Measurements from ENCODE around the gene SPPL2B.
"Not testable (repeated sequence)": the region's sequence is repeated elsewhere in the genome, so short reads cannot be mapped to it uniquely, and the experiment has no call there.

The SPPL2B gene

DNA sequence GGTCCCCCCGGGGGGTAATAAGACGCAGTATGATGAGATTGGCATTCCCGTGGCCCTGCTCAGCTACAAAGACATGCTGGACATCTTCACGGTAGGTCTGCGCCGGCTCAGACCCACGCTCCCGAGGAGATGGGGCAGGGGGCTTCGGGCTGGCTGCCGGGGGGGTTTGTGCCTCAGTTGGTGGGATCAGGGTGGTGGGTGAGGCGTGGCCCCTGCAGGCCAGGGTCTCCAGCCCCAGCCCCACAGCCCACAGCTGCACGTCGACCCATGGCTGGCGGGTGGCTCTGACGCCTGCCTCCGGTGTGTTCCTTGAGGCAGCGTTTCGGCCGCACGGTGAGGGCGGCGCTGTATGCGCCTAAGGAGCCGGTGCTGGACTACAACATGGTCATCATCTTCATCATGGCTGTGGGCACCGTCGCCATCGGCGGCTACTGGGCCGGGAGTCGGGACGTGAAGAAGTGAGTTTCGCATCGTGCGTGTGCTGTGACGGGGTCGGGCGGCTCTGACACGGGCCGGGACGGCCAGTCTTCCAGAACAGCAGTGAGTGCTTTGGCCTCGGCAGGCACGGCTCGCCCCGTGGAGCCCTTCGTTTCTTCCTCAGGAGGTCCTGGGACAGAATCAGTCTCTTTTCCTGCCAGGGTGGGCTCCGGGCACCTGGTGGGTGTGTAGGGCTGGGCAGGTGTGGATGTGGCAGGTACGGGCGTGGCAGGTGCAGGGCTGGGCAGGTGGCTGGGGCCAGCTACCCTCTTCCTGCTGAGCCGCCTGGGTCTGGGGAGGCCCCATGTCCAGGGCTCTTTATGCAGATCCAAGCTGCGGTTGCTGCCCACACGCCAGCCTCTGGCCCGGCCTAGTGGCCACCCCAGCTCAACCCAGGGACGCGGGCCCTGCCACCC is 10.5 kb downstream of the SPPL2B start:
- no peak for DNase-seq

DNA sequence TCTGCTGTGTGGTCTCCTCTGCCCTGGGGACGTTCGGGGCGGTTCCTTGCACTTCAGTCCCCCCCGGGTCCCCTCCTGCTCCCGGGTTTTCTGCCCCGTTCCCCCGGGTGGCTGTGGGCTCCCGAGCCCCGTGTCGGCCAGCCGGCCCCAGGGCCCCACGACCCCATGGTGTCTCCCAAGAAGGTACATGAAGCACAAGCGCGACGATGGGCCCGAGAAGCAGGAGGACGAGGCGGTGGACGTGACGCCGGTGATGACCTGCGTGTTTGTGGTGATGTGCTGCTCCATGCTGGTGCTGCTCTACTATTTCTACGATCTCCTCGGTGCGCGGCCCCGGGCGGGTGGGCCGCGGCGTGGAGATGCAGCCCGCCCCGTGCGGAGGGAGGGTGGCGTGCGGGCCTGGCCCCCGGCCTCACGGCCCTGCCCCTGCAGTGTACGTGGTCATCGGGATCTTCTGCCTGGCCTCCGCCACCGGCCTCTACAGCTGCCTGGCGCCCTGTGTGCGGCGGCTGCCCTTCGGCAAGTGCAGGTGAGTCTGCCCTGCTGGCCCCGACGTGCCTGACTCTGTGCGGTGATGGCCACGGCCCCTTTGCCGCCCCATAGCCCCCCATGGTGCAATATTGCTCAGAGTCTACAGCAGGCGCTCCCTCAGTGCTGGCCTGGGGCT is 11.3 kb downstream of the SPPL2B start:
- no peak for DNase-seq

- DNase-seq, result no peak
Observed at GRCh38 chr19:2340496-2341243, 12.2 kb downstream of the SPPL2B start.

- no peak for DNase-seq
Observed at GRCh38 chr19:2341244-2341751, 12.8 kb downstream of the SPPL2B start.

DNA sequence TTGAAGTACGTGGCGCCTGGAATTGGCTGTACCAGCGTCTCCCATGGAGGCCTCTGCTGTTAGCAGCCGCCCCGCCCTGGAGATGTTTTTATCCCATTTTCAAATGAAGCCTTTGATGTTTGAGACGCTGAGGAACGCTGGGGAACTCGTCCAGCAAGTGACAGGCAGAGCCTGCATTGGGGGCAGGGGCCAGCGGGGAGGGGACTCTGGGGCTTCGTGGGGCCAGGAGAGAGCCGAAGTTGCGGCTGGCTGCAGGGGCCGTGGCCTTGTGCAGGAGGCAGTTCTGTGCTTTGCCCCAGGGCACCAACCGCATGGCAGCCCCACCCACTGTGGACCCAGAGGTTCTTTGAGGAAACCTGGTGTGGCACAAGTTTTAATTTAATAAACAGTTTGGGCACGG is 13.5 kb downstream of the SPPL2B start:
- DNase-seq, result no peak

- DNase-seq, result no peak
Observed at GRCh38 chr19:2342656-2343288, 14.3 kb downstream of the SPPL2B start.

- no peak for DNase-seq
Observed at GRCh38 chr19:2343289-2343982, 15.0 kb downstream of the SPPL2B start.

DNA sequence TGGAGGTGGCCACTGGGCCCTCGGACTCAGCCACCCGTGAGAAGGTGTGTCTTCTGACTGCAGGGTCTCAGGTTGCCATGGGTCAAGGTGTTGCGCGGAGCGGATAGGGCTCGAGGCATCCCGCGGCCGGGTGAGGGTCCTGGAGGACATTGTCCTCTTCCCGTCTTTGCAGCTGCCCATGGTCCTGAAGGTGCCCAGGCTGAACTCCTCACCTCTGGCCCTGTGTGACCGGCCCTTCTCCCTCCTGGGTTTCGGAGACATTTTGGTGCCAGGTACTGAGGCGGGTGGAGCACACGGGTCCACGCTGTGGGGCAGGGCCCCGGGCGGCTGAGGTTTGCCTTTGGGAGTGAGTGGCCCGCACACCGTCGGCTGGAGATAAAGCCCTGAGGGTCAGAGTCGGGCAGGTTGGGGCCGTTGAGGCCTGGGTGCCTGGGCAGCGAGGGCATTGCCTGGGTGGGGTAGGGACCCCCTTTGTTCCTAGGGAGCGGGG is 15.9 kb downstream of the SPPL2B start:
- no peak for DNase-seq

- DNase-seq, result no peak
Observed at GRCh38 chr19:2345076-2345475, 16.6 kb downstream of the SPPL2B start.

DNA sequence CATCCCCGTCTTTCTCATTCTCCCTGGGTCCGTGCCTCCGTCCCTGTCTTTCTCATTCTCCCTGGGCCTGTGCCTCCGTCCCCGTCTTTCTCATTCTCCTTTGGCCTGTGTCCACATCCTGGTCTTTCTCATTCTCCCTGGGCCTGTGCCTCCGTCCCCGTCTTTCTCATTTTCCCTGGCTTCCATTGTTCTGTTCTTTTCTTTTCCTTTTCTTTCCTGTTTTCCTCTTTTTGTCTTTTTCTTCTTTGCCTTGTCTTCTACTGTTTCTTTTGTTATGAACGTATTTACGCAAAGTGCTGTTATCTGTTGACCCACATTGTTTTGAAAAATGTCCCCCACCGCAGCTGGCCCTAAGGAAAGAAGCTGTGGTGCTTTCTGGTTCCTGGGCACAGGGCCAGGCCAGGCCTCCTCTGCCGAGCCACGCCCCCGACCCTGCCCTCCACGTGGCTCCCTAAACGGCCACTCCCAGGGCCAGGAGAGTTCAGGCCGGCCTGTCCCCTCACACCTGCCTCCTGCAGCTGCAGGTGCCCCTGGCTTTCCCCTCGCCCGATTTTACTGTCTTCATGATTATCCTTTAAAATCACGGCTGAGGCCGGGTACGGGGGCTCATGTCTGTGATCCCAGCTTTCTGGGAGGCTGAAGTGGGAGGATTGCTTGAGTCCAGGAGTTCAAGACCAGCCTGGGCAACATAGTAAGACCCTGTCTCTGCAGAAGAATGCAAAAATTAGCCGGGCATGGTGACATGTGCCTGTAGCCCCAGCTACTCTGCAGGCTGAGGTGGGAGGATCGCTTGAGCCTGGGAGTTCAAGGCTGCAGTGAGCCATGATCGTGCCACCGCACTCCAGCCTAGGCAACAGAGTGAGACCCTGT is 17.5 kb downstream of the SPPL2B start:
- no peak for DNase-seq

DNA sequence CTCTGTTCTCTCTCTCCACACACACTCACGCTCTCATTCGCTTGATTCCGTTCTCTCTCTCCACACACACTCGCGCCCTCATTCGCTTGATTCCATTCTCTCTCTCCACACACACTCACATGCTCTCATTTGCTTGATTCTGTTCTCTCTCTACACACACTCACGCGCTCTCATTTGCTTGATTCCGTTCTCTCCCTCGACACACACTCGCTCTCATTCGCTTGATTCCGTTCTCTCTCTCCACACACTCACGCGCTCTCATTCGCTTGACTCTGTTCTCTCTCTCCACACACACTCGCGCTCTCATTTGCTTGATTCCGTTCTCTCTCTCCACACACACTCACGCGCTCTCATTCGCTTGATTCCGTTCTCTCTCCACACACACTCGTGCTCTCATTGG is 21.3 kb downstream of the SPPL2B start:
- DNase-seq, result not testable (repeated sequence)

DNA sequence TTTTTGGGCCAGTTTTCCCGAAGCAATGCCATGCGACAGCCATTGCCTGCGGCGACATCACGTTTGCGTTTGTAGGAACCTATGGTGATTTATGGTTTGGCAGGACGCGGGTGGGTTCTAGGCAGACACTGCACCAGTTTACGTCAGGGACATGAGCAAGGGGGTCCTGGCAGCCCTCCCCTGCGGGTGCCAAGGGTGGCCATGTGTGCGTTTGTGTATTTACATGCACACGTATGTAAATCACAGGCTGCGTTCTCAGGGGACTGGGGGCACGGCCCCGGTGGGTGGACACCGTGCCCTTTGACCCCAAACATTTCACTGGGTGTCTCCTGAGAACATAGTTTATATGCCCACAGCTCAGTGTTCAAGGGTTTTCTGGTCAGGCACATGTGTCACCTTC is 22.2 kb downstream of the SPPL2B start:
- DNase-seq, result no peak

DNA sequence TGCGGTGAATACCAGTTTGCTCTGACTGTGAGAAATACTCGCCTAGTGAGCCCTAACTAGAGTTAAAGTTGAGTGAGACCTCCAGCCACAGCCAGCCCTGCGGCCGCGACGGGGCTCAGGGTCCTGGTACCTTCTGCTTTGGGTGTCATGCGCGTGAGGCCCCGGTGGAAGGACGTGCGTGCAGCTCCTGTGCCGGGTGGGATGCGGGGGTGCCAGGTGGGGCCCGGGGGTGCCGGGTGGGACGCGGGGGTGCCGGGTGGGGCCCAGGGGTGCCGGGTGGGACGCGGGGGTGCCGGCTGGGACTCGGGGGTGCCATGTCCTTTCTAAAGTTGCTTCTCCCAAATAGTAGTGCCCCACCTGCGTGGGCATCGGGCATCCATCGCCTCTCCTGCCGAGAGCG is 23.1 kb downstream of the SPPL2B start:
- DNase-seq, result no peak

GRCh38 chr19:2352121-2352520 is 23.6 kb downstream of the SPPL2B start:
- no peak for DNase-seq

DNA sequence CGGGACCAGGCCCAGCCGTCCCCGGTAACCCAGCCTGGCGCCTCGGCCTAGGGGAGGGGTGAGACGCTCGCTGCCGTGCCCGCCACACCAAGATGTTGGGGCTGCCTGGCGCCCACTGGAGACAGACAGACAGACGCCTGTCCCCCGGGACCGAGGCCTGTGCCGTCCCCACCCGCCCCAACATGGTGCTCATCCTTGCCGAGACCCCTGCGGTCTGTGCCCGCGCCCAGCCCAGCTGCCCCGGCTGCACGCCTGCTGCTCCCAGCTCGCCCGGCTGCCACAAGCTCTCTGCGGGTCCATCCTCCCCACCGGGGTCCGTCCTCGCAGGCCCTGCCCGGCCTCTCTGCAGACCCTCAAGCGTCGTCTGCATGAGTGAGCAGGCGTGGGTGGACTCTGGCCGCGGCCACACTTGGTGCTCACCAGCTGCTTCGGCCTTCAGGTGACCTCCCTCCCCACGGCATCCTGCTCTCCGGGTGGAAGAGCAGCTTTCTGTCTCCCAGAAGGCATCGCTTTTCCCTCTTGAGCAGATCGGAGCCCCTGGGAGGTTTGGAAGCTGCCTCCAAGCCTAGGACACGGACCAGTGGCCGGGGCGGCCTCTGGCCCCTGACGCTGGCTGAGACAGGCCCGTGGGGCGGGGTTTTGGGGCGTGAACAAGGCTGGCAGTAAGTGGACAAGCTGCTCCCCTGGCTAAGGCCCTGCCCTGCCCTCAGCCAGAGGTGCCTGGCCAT is 24.8 kb downstream of the SPPL2B start:
- no peak for DNase-seq

DNA sequence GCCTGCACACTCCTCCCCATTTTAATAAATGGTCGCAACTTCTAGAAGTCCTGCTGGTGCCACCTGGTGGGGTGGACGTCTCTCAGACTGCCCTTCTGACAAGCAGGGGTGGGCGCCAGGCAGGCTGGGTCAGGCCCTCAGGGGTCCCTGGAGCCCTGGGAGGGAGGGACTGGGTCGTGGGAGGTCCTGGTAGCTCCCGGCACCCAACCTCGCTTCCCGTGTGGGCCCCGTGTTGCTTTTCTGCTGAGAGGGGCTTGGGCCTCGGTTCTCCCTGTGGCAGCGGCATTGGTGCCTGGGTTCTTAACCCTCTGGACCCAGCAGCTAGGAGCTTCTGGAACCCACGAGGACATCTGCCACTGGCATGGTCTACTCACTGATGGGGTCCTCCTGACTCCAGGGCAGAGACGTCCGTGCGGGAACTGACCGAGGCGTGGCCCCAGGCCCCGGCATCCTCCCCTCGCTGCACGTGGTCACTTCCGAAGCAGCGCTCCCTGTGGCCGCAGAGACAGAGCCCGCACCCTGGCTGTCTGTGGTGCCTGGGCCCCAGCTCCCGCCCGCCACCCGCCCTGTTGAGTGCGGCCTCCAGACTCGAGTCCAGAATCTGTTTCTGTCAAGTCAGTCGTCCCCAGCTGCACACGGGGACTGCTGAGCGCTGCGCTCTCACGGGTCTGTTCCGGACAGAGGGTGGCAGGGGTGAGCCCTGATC is 25.6 kb downstream of the SPPL2B start:
- no peak for DNase-seq

GRCh38 chr19:2354670-2355069 is 26.2 kb downstream of the SPPL2B start:
- no peak for DNase-seq

GRCh38 chr19:2355168-2356035 is 26.9 kb downstream of the SPPL2B start:
- DNase-seq, result no peak

Measured in 8988T (cell line).